CD14-positive monocyte (primary cell): ENCODE results near the gene TATDN3. TPM values are rescaled to one million over a fixed set of nuclear protein-coding genes. Genes with fewer than 3 reads are reported as not detected.

Source experiments
- DNase-seq, 3 donors: peaks; one replicate each; pipeline ENCODE4 v3.0.0-alpha.2; 2011 to 2022
- H2AFZ ChIP-seq: 2 replicates; pipeline ENCODE4 v1.6.0; 2012; ENCODE audit warnings: mild to moderate bottlenecking, low read depth, low read length, inconsistent platforms; ENCODE audit not compliant: insufficient read depth, poor library complexity, severe bottlenecking
- H3K27ac ChIP-seq, 2 donors: 1 replicate in 1 of 2; 2 replicates in 1 of 2; pipeline ENCODE4 v1.5.1; 2012 to 2013; ENCODE audit warnings: low read length in 2 of 2, control low read depth in 1 of 2, inconsistent platforms in 1 of 2, low read depth in 1 of 2, mild to moderate bottlenecking in 1 of 2
- H3K27me3 ChIP-seq, 2 donors: one replicate each; pipeline versions ENCODE4 v1.6.0 to v1.6.1; 2011 to 2013; ENCODE audit warnings: low read length in 2 of 2; ENCODE audit not compliant: control insufficient read depth in 2 of 2, insufficient read depth in 2 of 2
- H3K36me3 ChIP-seq, 2 donors: replicated peaks in 1 of 2; 1 replicate in 1 of 2; 2 replicates in 1 of 2; pipeline versions ENCODE4 v1.5.1 to v1.6.1; 2012 to 2013; ENCODE audit warnings: low read length in 2 of 2, control low read depth in 1 of 2, inconsistent platforms in 1 of 2, mild to moderate bottlenecking in 1 of 2; ENCODE audit not compliant: insufficient read depth in 2 of 2, control insufficient read depth in 1 of 2
- H3K4me1 ChIP-seq, 2 donors: 1 replicate in 1 of 2; 2 replicates in 1 of 2; pipeline versions ENCODE4 v1.5.1 to v1.6.1; 2012 to 2013; ENCODE audit warnings: low read length in 2 of 2, control low read depth in 1 of 2, inconsistent platforms in 1 of 2, mild to moderate bottlenecking in 1 of 2, moderate library complexity in 1 of 2; ENCODE audit not compliant: insufficient read depth in 2 of 2, control insufficient read depth in 1 of 2
- H3K4me2 ChIP-seq: replicated peaks from 2 replicates; pipeline ENCODE3; 2012; ENCODE audit warnings: low read length, moderate library complexity, mild to moderate bottlenecking; ENCODE audit not compliant: poor library complexity, severe bottlenecking; ENCODE audit errors: extremely low read depth
- H3K4me3 ChIP-seq, 3 experiments: fragments of 200-600 bp in 1 of 3; sonication (generic) in 1 of 3; replicated peaks in 1 of 3; 1 replicate in 2 of 3; 2 replicates in 1 of 3; pipeline ENCODE4 v1.5.1; 2011 to 2013; ENCODE audit warnings: low read length in 3 of 3, mild to moderate bottlenecking in 3 of 3, control low read depth in 2 of 3, low read depth in 2 of 3, inconsistent platforms in 1 of 3, moderate library complexity in 1 of 3
- H3K79me2 ChIP-seq: 2 replicates; pipeline ENCODE4 v1.6.0; 2012; ENCODE audit warnings: mild to moderate bottlenecking, control low read depth, inconsistent platforms, low read length, moderate library complexity; ENCODE audit not compliant: insufficient read depth
- H3K9ac ChIP-seq: 2 replicates; pipeline ENCODE4 v1.6.0; 2017; ENCODE audit warnings: low read length, mild to moderate bottlenecking; ENCODE audit not compliant: insufficient read depth, poor library complexity, severe bottlenecking
- H3K9me3 ChIP-seq, 2 donors: replicated peaks in 1 of 2; 1 replicate in 1 of 2; 2 replicates in 1 of 2; pipeline versions ENCODE4 v1.5.1 to v1.6.1; 2012 to 2013; ENCODE audit warnings: low read length in 2 of 2, control low read depth in 1 of 2; ENCODE audit not compliant: control insufficient read depth in 1 of 2, insufficient read depth in 1 of 2
- H4K20me1 ChIP-seq: 2 replicates; pipeline ENCODE4 v1.6.0; 2012; ENCODE audit warnings: mild to moderate bottlenecking, low read length, control low read depth, moderate library complexity; ENCODE audit not compliant: insufficient read depth
- H3K27ac Mint-ChIP-seq, 7 donors: one replicate each; pipeline ENCODE4 v1.8.0; 2020; ENCODE audit warnings: mild to moderate bottlenecking in 7 of 7, mixed read lengths in 7 of 7, moderate library complexity in 6 of 7, inconsistent platforms in 2 of 7
- H3K27me3 Mint-ChIP-seq, 3 donors: one replicate each; pipeline ENCODE4 v1.8.0; 2021 to 2022; ENCODE audit warnings: low read depth in 3 of 3, mild to moderate bottlenecking in 3 of 3, mixed read lengths in 3 of 3, moderate library complexity in 3 of 3, inconsistent platforms in 1 of 3
- H3K36me3 Mint-ChIP-seq, 2 donors: one replicate each; pipeline ENCODE4 v1.8.0; 2020; ENCODE audit warnings: mixed read lengths in 2 of 2, inconsistent platforms in 1 of 2, mild to moderate bottlenecking in 1 of 2
- H3K4me1 Mint-ChIP-seq: one replicate; pipeline ENCODE4 v1.8.0; 2020; ENCODE audit warnings: mild to moderate bottlenecking, mixed read lengths
- H3K4me3 Mint-ChIP-seq, 2 donors: one replicate each; pipeline ENCODE4 v1.8.0; 2020; ENCODE audit warnings: mild to moderate bottlenecking in 2 of 2, mixed read lengths in 2 of 2, moderate library complexity in 1 of 2
- H3K9me3 Mint-ChIP-seq, 7 donors: one replicate each; pipeline ENCODE4 v1.8.0; 2020 to 2022; ENCODE audit warnings: mixed read lengths in 7 of 7, mild to moderate bottlenecking in 6 of 7, moderate library complexity in 6 of 7, inconsistent platforms in 2 of 7
- CTCF ChIP-seq: fragments of 200-600 bp; IDR thresholded peaks from one replicate; pipeline ENCODE4 v1.8.0; 2022; ENCODE audit warnings: antibody characterized with exemption, mild to moderate bottlenecking
- WGBS: methylation state at CpG from one replicate; pipeline ENCODE4 v1.1.5; 2013; ENCODE audit warnings: missing lambda C conversion rate; ENCODE audit not compliant: insufficient coverage; 5-methylcytosine and 5-hydroxymethylcytosine counted together
- intact Hi-C, 2 donors: fragments of 100-400 bp; cut with micrococcal nuclease; formaldehyde crosslinking; loops; one replicate each; pipeline versions ENCODE4 v1.15.0 to v1.15.1; 2023
- polyA plus RNA-seq, 3 donors: library from polyadenylated mRNA; depleted of rRNA in 1 of 3; unstranded in 2 of 3; stranded (reverse) in 1 of 3; fragments of 300-500 nt in 2 of 3; fragments of >200 nt in 1 of 3; fragmentation: Illumina TruSeq in 2 of 3; gene quantifications; 1 replicate in 2 of 3; 2 replicates in 1 of 3; pipeline ENCODE4 v1.2.3, GENCODE V29; 2012 to 2021

TATDN3 gene
- polyA plus RNA-seq, 3 donors: 12.1 to 34.3 (median 31.4) TPM

DNA sequence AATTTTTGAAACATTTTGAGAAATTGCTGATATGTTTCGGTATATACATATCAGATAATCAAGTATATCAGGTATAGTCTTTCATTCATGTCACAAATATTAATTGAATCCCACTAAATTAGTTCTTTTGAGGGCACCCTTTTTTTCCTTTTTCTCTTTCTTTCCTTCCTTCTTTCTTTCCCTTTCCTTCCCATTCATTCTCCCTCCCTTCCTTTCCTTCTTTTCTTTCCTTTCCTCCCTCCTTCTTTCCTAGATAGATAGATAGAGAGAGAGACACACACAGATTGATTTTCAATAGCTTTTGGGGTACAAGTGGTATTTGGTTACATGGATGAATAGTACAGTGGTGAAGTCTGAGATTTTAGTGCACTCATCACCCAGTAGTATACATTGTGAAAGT is 5.8 kb upstream of the TATDN3 start:
- intact Hi-C loops: loop anchor here in 1 of 2 donors (10.0 kb wide), 1 partner anchor 331 kb away; no protein-coding TSS in a partner anchor
- H3K27ac Mint-ChIP-seq: peak overlapping the region in 2 of 7 donors; percentile 27 to 89
- peaks cover 44 to 59% of the 10 kb centered on the region in 2 donors for H3K36me3 ChIP-seq

GRCh38 chr1:212791261-212791675 is 426 bp upstream of the TATDN3 start:
- Histone ChIP-seq H3K9ac (peak overlapping the region; percentile 87), H4K20me1 (no peaks in the 10 kb centered on the region), H3K4me1 (peaks cover 53% of the 10 kb centered on the region in 2 donors), H2AFZ (peak overlapping the region; percentile 95), H3K4me2 (peak overlapping the region; percentile 94), H3K36me3 (peaks cover 10 to 14% of the 10 kb centered on the region in 2 donors), H3K4me3 (peak overlapping the region; percentile 84 to 96 (median 92)), H3K27ac (peak overlapping the region; percentile 96 to 98), H3K79me2 (peaks cover 73% of the 10 kb centered on the region), H3K27me3 (no peaks in the 10 kb centered on the region), H3K9me3 (no peaks in the 10 kb centered on the region)
- H3K36me3 Mint-ChIP-seq: peaks cover 18 to 21% of the 10 kb centered on the region in 2 donors
- intact Hi-C loops: loop anchor here (5.0 to 10.0 kb wide), 5 partner anchors 39 to 224 kb away; partner anchors contain the start of genes FLVCR1 (in 2 of the 2) and ANGEL2 (in 1 of the 2)
- H3K27me3 Mint-ChIP-seq: no peaks in the 10 kb centered on the region
- H3K4me3 Mint-ChIP-seq: peak overlapping the region; percentile 97 to 100
- H3K4me1 Mint-ChIP-seq: peaks cover 38% of the 10 kb centered on the region
- WGBS: 0% methylated on average over 20 of the region's 22 CpGs
- TF ChIP-seq CTCF: no peak
- DNase-seq: peak in 2 of 3 donors; percentile 47 to 70
- H3K9me3 Mint-ChIP-seq: peaks cover 0 to 7% (median 0%) of the 10 kb centered on the region in 7 donors
- peak overlapping the region; percentile 97 to 100 (median 98) for H3K27ac Mint-ChIP-seq

More for the DNA sequence above, 5.8 kb upstream of the TATDN3 start:
- H3K4me1 Mint-ChIP-seq: peaks cover 25% of the 10 kb centered on the region
- no peak overlapping the region for H3K27ac ChIP-seq
- no peak overlapping the region for H3K4me3 ChIP-seq
- no peaks in the 10 kb centered on the region for H3K27me3 ChIP-seq
- H3K4me2 ChIP-seq: no peak overlapping the region
- WGBS: no CpG with 5 or more reads among the region's 1 CpG
- no peak for DNase-seq
- peaks cover 47% of the 10 kb centered on the region for H3K79me2 ChIP-seq
- no peaks in the 10 kb centered on the region for H3K9me3 ChIP-seq
- peaks cover 0 to 2% (median 0%) of the 10 kb centered on the region in 3 donors for H3K27me3 Mint-ChIP-seq
- H3K4me3 Mint-ChIP-seq: no peak overlapping the region
- H4K20me1 ChIP-seq: no peaks in the 10 kb centered on the region
- H3K4me1 ChIP-seq: peaks cover 25 to 35% of the 10 kb centered on the region in 2 donors
- no peaks in the 10 kb centered on the region for H3K9me3 Mint-ChIP-seq
- no peak overlapping the region for H3K9ac ChIP-seq
- peaks cover 44 to 47% of the 10 kb centered on the region in 2 donors for H3K36me3 Mint-ChIP-seq
- no peak for TF ChIP-seq CTCF
- H2AFZ ChIP-seq: no peak overlapping the region
